GM18511 (cell line): Measurements from ENCODE around the gene DNMT1.
"Not testable (repeated sequence)": the region's sequence is repeated elsewhere in the genome, so short reads cannot be mapped to it uniquely, and the experiment has no call there.

ENCODE experiments used
- ATAC-seq: cut with Tn5 transposase; IDR thresholded peaks from one replicate; pipeline ENCODE4 v1.9.1; 2021; ENCODE audit warnings: mild to moderate bottlenecking, moderate library complexity; ENCODE audit not compliant: unreplicated experiment

DNMT1 gene

DNA sequence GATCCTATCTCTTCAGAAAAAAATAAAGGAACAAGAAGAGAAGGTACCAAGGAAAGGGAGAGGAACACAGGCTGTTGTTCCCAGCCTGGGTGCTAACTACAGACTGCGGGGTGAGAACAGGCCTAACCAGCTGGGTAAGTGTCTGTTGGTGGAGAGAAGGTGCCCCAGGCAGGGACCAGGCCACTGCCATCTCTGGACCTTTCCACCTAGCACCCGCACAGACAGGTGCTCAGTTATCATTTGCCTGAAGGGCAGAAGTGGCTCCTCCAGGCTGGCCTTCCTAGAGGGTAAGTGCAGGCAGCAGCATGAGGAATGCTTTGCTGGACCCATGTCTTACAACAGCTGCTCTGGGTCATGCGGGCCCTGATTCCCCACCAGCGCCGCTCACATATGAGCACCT, 10.1 kb downstream of the DNMT1 start:
- no peak for ATAC-seq

DNA sequence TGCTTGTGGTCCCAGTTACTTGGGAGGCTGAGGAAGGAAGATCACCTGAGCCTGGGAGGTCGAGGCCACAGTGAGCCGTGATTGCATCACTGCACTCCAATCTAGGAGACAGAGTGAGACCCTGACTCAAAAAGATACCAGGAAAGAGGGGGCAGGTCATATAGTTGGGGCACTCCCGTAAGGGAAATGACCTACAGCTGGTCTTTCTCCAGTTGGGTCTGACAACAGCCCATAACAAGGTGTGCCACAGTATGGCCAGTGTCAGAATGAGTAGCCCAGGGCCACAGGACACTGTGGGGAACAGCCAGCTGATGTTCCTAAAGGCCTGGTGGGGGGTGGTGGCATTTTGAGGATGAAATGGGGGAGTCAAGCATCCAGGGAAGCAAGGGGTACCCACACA, 10.8 kb downstream of the DNMT1 start:
- ATAC-seq, result no peak

DNA sequence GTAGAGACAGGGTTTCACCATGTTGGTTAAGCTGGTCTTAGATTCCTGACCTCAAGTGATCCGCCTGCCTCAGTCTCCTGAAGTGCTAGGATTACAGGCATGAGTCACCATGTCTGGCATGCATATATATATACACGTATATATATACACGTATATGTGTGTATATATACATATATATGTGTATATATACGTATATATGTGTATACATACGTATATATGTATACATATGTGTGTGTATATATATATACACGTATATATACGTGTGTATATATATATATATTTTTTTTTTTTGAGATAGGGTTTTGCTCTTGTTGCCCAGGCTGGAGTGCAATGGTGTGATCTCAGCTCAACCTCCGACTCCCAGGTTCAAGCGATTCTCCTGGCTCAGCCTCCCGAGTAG, 11.9 kb downstream of the DNMT1 start:
- no peak for ATAC-seq

DNA sequence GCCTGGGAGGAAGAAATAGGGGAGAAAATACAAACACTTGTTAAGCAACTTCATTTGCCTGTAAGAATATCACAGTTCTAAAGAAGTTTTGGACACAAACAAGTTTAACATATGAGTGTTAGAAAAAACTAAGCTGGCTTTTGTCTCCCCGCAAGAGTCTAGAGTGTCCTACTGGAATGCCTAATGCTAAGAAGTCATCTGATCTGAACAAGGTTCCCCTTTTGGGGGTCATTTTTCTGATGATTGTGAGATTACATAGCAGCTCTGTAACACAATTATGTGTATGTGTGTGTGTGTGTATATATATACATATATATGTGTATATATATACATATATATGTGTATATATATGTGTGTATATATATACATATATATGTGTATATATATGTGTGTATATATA, 12.7 kb downstream of the DNMT1 start:
- ATAC-seq, result no peak

DNA sequence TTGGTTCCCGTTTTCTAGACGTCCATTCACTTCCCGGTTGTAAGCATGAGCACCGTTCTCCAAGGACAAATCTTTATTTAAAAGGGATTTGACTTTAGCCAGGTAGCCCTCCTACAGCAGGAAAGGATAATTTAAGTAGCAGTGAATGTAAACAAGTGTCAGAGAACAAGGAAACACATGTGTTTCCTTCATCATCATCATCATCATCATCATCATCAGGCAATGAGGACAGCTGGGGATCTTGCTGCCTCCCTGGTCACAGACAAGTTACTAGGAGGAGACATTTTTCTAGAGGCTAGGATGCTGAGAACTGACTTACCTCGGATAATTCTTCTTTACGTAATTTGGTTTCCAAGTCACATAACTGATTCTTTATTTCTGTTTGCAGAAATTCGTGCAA, 14.3 kb downstream of the DNMT1 start:
- no peak for ATAC-seq

DNA sequence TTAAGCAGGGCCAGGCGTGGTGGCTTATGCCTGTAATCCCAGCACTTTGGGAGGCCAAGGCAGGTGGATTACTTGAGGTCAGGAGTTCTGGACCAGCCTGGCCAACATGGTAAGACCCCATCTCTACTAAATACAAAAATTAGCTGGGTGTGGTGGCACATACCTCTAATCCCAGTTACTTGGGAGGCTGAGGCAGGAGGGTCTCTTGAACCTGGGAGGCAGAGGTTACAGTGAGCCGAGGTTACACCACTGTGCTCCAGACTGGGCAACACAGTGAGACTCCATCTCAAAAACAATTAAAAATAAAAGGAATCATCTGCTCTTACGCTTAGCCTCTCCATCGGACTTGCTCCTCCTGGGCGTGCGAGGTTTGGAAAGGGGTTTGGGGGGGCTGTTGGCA, 14.7 kb downstream of the DNMT1 start:
- not testable (repeated sequence) for ATAC-seq

DNA sequence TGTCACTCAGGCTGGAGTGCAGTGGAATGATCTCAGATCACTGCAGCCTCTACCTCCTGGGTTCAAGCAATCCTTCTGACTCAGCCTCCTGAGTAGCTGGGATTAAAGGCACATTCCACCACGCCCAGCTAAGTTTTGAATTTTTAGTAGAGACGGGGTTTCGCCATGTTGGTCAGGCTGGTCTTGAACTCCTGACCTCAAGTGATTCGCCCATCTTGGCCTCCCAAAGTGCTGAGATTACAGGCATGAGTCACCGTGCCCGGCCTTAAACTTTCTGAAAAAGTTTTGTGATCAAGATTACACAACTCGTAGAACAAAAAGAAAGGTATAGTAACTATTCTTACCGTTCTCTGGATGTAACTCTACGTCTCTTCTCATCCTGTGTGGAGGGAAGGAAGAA, 21.2 kb downstream of the DNMT1 start:
- no peak for ATAC-seq

DNA sequence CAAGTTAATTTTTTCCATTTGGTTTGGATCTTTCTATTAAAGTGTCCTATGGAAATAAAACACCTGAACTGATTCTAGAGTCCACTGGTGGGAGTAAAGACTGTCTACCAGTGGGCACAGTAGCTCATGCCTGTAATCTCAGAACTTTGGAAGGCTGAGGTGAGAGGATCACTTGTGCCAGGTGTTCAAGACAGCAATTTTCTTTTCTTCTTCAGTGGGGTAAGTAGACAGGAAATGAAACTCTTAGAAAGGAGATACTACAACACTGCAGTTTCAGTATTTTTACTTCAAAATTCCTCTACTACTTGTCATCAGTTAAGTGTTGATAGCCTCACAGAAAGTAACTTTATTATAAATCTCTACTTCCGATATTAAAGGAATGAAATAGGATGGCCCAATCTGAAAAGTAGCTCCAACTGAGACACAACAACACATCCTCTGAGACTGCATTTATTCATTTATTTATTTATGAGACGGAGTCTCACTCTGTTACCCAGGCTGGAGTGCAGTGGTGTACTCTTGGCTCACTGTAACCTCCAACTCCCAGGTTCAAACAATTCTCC, 26.3 kb downstream of the DNMT1 start:
- no peak for ATAC-seq

DNA sequence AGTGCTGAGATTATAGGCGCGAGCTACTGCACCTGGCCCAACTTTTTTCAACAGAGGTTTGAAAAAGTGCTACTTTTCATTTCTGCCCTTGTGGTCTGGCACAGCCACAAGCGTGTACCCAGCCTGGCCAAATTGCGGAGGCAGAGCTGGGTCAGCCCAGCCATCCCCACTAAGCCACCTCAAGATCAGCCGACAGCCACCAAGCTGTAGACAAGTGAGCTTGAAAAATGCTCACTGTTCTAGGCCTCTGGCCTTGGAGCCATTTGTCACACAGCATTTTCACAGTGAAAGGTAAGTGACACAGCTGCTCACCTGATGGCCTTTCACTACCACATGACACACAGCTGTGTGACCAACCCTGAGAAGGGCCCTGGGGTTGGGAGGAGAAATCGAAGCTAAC, 27.3 kb downstream of the DNMT1 start:
- ATAC-seq, result no peak

DNA sequence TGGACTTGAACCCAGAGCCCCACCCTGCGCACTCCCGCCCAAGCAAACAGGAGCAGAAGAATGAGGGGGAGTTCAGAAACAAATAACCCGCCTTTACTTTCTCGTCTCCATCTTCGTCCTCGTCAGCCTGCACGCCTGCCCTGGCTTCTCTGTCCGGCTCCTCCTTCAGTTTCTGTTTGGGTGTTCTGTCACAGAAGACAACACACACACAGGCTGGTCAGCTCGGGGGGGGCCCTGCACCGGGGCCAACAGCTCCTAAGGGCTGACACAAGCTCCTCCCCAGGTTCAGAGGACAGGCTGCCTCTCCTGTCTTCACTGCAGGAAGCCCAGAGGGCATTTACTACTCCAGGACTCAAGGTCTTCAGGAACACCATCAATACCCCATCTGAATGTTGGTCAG, 28.3 kb downstream of the DNMT1 start:
- ATAC-seq, result not testable (repeated sequence)

DNA sequence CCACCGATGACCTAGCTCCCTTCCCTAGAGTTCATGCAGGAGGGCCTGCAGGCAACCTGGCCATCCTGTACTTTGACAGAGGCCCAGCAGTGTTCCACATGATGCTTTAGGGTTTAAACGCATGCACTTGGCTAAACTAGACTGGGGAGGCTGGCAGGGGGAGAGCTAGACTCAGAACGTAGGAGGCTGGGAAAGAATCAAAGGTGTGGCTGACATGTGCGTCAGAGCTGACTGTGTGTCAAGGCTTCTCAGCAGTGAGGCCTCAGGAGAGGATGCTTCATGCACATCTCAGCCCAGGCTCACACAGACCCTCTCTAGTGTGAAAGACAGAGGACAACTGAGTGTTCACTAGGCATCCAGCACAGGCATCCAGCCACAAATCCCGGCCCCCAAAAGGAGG, 28.7 kb downstream of the DNMT1 start:
- ATAC-seq, result no peak

DNA sequence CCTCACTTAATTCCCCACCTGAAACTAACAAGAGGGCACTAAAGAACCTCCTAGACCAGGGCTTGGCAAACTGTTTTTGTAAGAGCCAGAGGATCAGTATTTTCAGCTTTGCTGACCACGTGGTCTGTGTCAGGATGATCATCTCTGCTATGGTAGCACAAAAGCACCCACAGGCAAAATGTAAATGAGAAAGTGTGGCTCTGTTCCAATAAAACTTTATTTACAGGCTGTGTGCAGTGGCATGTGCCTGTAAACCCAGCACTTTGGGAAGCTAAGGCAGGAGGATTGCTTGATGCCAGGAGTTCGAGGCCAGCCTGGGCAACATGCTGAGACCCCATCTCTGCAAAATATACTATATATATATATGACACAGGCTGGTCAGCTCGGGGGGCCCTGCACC, 31.2 kb downstream of the DNMT1 start:
- ATAC-seq, result no peak

DNA sequence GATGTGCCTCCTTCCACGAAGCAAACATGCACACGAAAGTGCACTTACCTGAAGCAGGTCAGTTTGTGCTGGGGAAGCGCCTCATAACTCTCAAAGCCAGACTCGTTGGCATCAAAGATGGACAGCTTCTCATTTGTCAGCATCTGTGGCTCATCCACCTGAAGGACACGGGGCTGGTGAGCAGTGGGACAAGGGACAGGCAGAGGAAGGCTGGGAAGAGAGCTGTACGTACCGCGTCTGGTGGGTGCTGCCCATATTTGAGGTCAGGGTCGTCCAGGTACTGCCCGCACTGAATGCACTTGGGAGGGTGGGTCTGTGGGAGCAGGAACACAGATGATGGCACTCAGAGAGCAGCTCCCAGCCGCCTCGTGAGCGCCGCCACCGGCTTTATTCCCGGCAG, 35.1 kb downstream of the DNMT1 start:
- ATAC-seq, result no peak

DNA sequence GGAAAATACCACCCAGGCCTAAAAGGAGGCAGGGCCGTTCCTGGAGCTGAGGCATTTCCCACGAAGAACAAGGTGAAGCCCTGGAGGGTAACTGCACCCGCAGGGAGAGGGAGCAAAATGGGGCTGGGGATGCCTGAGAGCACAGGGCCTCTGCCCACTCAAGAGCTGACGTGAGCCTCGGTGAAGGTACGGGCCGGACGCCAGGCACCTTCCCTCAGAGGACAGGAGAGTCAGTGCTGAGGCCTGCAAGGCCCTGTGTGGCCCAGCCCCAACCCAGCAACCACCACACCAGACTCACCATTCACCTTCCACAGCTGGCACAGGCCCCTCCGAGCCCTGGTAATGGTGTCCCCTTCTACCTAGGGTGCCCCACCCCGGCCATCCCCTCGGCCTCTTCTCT, 36.3 kb downstream of the DNMT1 start:
- ATAC-seq, result no peak

DNA sequence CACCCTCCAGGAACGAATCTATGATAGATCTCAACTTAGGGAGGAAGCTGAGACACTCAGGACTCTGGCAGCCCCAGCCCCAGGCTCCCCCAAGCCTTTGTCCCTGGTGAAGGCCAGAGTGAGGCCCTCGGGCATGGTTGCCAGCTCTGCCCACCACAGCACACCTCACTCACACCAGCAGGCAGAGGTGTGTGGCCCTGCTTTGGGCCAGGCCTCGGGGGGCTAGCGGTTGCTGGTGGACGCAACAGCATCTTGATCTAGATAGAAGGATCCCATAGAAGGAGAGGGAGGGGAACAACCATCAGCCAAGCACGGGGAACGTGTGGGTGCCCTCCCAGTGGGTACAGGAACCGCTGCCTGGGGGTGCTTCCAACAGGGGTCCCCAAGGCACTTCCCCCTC, 36.7 kb downstream of the DNMT1 start:
- ATAC-seq, result no peak

DNA sequence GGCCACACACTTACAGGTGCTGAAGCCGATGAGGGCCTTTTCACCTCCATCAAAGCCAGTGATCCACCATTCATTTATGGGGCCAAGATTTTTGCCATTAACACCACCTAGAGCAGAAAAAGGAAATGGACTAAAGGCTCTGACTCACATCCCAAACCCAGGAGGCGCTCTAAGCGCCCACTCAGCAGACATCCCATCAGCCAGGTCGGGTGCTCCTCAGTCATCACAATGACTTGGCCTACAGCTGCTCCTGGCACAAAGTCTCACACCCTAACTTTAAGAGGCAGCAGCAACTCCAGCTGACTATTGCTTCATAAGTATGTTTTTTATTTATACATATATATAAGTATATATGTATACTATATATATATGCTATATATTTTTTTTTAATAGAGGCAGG, 38.9 kb downstream of the DNMT1 start:
- no peak for ATAC-seq

DNA sequence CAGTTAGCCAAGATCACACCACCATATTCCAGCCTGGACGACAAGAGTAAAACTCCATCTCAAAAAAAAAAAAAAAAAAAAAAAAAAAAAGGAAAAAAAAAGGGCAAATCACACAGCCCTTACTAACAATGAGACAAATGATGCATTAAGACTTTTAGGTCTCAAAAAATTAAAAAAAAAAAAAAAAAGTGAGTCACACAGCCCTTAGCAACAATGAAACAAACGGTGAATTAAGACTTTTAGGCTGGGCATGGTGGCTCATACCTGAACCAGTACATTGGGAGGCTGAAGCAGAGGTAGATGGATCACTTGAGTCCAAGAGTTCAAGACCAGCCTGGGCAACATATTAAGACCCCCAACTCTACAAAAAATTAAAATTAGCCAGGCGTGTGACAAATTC, 42.7 kb downstream of the DNMT1 start:
- no peak for ATAC-seq

DNA sequence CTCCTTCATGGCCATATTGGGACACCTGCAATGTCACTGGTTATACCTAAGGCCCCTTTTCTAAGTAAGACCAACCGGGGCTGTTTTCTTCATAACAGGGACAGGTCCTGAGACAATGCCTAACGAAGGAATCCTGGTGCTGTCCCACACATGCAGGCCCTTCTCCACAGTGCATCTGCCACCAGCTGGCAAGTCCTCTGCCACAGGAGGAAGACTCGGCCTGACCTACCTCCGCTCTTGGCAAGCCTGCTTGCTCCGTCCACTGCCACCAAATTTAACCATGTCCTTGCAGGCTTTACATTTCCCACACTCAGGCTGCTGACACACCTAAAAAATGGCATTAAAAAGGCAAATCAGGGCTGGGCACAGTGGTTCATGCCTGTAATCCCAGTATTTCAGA, 43.2 kb downstream of the DNMT1 start:
- no peak for ATAC-seq

DNA sequence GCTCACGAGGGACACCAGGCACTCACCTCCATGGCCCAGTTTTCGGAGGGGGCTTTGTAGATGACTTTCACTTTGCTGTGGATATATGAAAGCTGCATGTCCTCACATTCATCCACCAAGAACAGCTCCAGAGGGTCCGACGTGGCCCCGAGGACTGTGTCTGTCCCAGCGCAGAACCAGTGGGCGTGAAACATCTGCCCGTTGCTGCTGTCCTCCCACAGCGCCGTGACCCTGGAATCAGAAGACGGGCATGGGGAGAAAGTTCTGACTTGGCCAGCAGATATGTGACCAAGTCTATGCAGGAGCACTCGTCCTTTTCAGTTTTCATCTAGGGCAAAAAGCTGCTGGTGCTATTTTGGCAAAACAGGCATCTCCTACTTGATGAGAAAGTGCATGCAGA, 45.3 kb downstream of the DNMT1 start:
- ATAC-seq, result no peak

DNA sequence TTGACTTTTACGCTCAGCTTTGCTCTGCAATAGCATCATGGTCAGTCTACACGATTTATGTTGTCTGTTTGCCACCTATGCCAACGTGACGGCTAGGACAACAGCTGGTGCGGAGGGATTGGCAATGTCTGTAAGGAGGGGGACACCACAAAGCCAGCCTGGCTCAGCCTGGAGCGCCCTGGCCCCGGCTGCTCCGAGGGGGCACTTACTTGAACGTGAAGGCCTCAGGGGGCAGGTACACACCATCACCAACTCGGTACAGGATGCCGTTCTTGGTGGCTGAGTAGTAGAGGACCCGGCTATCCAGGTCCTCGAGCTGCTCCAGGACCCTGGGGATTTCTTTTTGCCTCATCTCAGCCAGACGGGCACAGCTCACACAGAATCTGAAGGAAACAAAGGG, 48.6 kb downstream of the DNMT1 start:
- no peak for ATAC-seq

DNA sequence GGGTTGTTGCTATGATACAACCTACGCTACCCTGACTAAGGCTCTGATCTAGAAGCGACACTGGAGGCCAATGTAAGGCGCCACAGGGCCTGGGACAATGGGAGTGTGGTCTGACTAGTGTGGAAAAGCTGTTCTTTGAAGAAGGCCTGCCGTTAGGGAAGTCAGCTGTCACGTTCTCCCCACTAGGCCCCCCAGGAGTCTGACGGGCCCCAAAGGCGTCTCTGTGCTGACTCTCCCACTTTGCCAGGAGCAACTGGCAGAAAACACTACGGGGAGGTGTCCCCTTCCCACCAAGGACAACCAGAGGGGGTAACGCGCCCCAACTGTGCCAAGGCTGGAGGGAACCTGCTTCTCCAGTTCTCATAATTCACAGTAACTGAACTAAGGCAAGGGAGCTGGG, 49.7 kb downstream of the DNMT1 start:
- no peak for ATAC-seq

DNA sequence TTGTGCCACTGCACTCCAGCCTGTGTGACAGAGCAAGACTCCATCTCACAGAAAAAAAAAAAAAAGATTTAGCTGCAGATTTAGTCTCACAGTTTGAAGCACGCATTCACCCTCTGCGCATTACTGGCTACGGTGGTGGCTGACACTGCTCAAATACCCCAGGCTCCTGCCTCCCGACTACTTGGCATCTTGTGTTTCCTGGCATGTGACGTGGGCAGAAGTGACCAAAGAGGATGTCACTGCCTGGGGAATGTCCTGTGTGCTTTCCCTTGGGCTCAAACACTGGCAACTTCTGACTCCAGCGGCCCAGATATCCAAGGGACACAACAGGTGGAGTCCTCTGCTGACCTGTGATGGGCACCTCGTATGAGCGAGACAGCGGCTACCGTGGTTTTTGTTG, 50.4 kb downstream of the DNMT1 start:
- ATAC-seq, result no peak

DNA sequence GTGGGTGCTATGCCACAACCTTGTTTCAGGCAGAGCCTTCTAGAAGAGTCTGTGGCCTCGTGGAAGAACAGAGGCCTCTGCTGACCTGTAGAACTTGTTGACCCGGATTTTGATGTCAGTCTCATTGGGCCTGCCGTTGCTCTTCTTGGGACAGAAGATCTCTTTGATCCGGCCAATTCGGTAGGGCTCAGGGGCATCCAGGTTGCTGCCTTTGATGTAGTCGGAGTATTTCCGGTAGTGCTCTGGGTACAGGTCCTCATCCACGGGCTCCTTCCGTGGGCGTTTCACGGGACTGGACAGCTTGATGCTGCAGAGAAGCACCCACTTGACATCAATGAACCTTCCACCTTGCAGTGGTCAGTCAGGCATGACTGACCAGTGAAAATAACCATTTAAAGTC, 51.1 kb downstream of the DNMT1 start:
- ATAC-seq, result no peak
